Mesangial cell (primary cell): ENCODE data around the gene ZNF862. TPM values are rescaled to one million over a fixed set of nuclear protein-coding genes. Genes with fewer than 3 reads are reported as not detected.

Experiments
- total RNA-seq: library from RNA; depleted of rRNA; stranded (reverse); fragments of >200 nt; gene quantifications from 2 replicates; pipeline ENCODE4 v1.2.3, GENCODE V29; 2015

Gene ZNF862
- 3.1 and 9.4 TPM in 2 replicates for total RNA-seq

GRCh38 chr7:149838224-149838991 lies at the start of gene ZNF862:
TSS of gene ZNF862 (plus strand) at chr7:149838375. CDS start at chr7:149838612, 237 bp downstream.

GRCh38 chr7:149873074-149873969 lies 35.1 kb downstream of the ZNF862 start, which contains the start of gene ATP6V0E2:
TSS of gene ATP6V0E2 (plus strand) at chr7:149873969. CDS start at chr7:149874066, 97 bp downstream.

Other genes with a start within 250 kb of the ZNF862 start
- 0.49 and 12.8 TPM in 2 replicates for gene ZNF467, start 64.8 kb upstream of the ZNF862 start, total RNA-seq
- 80.7 and 95.5 TPM in 2 replicates for gene ATP6V0E2, start 35.6 kb downstream of the ZNF862 start, total RNA-seq